ENCODE measurements around the gene CBX2.

CBX2 gene

DNA sequence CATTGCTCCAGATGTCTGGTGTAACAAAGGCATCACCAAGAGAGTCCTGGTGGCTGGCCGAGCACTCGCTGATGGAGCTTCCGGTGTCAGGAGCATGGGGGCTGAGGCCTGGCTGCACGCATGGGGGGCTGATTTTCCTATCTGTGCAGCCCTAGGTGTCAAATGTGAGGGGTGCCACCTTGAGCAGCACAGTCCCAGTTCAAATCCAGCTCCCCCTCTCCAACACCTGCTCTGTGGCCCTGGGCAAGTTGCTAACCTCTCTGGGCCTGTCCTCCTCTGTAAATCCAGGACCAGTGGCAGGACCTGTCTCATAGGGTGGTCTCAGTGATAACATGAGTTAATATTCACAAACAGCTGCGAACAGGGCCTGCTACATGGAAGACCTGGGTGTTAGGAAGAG lies 34.3 kb upstream of the CBX2 start:
- peaks cover 19% of the 10 kb centered on the region for H3K4me1 ChIP-seq (ENCODE audit: control insufficient read depth, insufficient read depth, low read length)
- H3K4me3 ChIP-seq (ENCODE audit: low read length in 2 of 2): no peak overlapping the region
- H3K27ac ChIP-seq (ENCODE audit: low read length): no peak overlapping the region
- H3K27me3 ChIP-seq (ENCODE audit: control insufficient read depth in 1 of 2, insufficient read depth in 2 of 2, low read length in 2 of 2): peaks cover 47 to 55% of the 10 kb centered on the region in 2 donors
- H3K9ac ChIP-seq (ENCODE audit: low read length in 2 of 2): no peak overlapping the region
- H3K9me3 ChIP-seq (ENCODE audit: control insufficient read depth in 2 of 2, low read length in 2 of 2): no peaks in the 10 kb centered on the region
- no peaks in the 10 kb centered on the region for H3K36me3 ChIP-seq (ENCODE audit: control insufficient read depth in 2 of 2, insufficient read depth in 2 of 2, low read length in 2 of 2)

DNA sequence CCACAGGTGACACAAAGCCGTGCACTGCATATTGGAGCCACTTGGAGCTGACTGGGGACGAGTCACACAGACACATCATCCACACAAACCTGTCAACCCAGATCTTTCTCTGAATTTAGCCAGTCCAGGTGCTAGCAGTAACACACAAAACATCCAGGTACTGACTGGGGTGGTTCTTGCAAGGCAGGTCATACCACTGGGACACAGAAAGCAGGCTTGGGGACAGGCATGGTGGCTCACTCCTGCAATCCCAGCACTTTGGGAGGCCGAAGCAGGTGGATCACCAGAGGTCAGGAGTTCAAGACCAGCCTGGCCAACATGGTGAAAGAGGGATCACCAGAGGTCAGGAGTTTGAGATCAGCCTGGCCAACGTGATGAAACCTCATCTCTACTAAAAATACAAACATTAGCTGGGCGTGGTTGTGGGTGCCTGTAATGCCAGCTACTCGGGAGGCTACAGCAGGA lies 32.3 kb upstream of the CBX2 start:
- H3K9me3 ChIP-seq (ENCODE audit: control insufficient read depth in 2 of 2, low read length in 2 of 2): no peaks in the 10 kb centered on the region
- no peaks in the 10 kb centered on the region for H3K36me3 ChIP-seq (ENCODE audit: control insufficient read depth in 2 of 2, insufficient read depth in 2 of 2, low read length in 2 of 2)
- peaks cover 19% of the 10 kb centered on the region for H3K4me1 ChIP-seq (ENCODE audit: control insufficient read depth, insufficient read depth, low read length)
- H3K27ac ChIP-seq (ENCODE audit: low read length): no peak overlapping the region
- peaks cover 36 to 52% of the 10 kb centered on the region in 2 donors for H3K27me3 ChIP-seq (ENCODE audit: control insufficient read depth in 1 of 2, insufficient read depth in 2 of 2, low read length in 2 of 2)
- no peak overlapping the region for H3K4me3 ChIP-seq (ENCODE audit: low read length in 2 of 2)
- H3K9ac ChIP-seq (ENCODE audit: low read length in 2 of 2): no peak overlapping the region

DNA sequence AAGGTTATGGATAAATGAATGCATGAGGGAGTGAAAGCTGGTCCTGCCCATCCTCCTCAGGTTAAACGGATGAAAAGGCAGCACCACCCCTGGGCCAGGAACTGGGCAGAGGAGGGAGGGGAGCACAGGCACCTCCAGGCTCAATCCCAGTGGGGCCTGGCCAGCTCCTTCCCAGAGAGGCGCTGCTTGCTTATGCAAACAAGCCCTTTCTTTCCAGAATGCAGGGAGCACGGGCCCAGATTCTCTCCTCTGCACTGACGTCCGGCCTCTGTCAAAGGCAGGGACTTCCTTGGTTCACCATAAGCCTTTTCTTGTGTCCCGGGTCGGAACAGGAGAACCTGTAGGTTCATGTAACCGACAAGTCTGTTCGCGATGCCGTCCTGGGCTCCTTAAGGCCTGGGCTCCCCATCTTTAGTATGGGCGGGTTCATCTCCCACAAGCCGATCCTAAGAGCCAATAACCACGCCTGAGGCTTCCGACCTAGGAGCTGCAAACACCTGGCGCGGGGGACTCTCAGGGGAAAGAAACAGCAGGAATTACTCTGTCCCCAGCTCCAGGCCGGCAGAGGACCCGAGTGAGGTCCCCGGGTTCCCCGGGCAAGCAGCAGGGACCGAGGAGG lies 30.9 kb upstream of the CBX2 start:
- Histone ChIP-seq H3K27ac (ENCODE audit: low read length) (no peak overlapping the region), H3K4me1 (ENCODE audit: control insufficient read depth, insufficient read depth, low read length) (peaks cover 14% of the 10 kb centered on the region), H3K9me3 (ENCODE audit: control insufficient read depth in 2 of 2, low read length in 2 of 2) (no peaks in the 10 kb centered on the region), H3K27me3 (ENCODE audit: control insufficient read depth in 1 of 2, insufficient read depth in 2 of 2, low read length in 2 of 2) (peaks cover 39 to 57% of the 10 kb centered on the region in 2 donors), H3K4me3 (ENCODE audit: low read length in 2 of 2) (no peak overlapping the region), H3K36me3 (ENCODE audit: control insufficient read depth in 2 of 2, insufficient read depth in 2 of 2, low read length in 2 of 2) (no peaks in the 10 kb centered on the region), H3K9ac (ENCODE audit: low read length in 2 of 2) (no peak overlapping the region)

DNA sequence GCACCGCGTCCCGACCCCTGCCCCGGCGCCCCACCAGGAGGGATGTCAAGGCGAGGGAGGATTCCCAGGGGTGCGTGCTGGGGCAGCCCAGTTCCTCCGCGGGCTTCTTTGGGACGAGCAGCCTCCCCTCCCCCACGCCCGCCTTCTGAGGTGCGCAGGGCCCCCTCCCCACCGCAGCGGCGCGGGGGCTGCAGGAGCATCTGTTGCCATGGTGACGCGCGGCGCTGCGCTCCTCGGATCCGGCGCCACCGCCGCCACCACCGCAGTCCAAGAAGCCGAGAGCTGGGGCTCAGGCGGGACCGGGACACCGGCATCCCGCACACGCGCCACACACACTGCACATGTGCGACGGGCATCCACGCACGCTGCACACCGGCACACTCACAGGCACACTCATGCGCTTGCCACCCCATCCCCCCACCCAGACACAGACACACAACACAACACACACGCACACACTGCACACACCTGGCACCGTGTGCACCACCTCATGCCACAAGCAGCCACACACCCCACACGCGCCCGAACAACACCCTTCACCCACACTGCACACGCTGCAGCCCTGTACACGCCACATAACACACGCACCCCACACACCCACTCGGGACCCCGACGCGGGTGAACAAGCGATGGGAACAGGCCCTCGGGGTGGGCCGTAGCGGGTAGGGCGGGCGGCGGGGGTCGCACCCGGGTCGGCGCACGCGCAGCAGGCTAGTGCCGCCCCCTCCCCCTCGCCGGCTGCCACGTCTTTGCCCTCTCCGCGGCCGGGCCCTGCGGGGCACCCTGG lies 30.2 kb upstream of the CBX2 start:
- no peak overlapping the region for H3K27ac ChIP-seq (ENCODE audit: low read length)
- H3K36me3 ChIP-seq (ENCODE audit: control insufficient read depth in 2 of 2, insufficient read depth in 2 of 2, low read length in 2 of 2): no peaks in the 10 kb centered on the region
- H3K9ac ChIP-seq (ENCODE audit: low read length in 2 of 2): no peak overlapping the region
- H3K4me3 ChIP-seq (ENCODE audit: low read length in 2 of 2): no peak overlapping the region
- H3K27me3 ChIP-seq (ENCODE audit: control insufficient read depth in 1 of 2, insufficient read depth in 2 of 2, low read length in 2 of 2): peaks cover 37 to 56% of the 10 kb centered on the region in 2 donors
- H3K4me1 ChIP-seq (ENCODE audit: control insufficient read depth, insufficient read depth, low read length): peaks cover 11% of the 10 kb centered on the region
- no peaks in the 10 kb centered on the region for H3K9me3 ChIP-seq (ENCODE audit: control insufficient read depth in 2 of 2, low read length in 2 of 2)

DNA sequence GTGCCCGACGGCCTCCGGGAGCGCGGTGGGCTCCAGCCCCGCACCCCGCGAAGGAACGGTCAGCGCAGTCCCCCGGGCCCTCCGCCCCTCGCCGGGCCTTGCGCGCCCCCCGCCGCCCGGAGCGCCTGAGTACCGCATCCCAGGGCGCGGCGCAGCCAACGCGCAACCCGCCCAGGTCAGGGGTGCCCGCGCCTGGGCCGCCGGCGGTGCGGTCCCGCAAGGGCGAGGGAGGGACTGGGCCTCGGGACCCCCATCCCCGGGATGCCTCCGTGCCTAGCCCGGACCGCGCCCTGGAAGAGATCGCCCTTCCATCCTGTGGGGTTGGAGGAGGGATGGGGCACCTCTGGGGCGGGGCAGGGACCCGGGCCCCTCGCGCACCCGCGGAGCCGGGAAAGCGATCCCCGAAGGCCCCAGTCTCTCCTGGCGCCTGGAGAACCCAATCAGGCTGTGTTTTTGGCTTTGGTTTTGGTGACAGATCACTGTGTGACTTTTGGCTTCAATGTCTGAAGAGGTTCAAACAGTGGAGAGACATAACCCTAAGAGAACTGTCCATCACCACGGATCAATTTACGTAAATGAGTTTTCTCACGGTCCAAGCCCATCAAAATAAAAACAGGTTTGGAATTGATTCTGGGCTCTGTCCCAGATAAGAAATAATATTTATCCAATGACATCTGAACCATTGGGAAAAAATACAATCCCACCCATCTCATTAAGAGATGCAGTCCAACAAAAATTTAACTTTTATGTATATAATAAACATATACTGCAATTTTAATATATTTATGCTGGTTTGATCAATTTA lies 29.5 kb upstream of the CBX2 start:
- Histone ChIP-seq H3K9me3 (ENCODE audit: control insufficient read depth in 2 of 2, low read length in 2 of 2) (no peaks in the 10 kb centered on the region), H3K4me1 (ENCODE audit: control insufficient read depth, insufficient read depth, low read length) (peaks cover 11% of the 10 kb centered on the region), H3K9ac (ENCODE audit: low read length in 2 of 2) (no peak overlapping the region), H3K27me3 (ENCODE audit: control insufficient read depth in 1 of 2, insufficient read depth in 2 of 2, low read length in 2 of 2) (peaks cover 37 to 55% of the 10 kb centered on the region in 2 donors), H3K4me3 (ENCODE audit: low read length in 2 of 2) (no peak overlapping the region), H3K36me3 (ENCODE audit: control insufficient read depth in 2 of 2, insufficient read depth in 2 of 2, low read length in 2 of 2) (no peaks in the 10 kb centered on the region), H3K27ac (ENCODE audit: low read length) (no peak overlapping the region)

DNA sequence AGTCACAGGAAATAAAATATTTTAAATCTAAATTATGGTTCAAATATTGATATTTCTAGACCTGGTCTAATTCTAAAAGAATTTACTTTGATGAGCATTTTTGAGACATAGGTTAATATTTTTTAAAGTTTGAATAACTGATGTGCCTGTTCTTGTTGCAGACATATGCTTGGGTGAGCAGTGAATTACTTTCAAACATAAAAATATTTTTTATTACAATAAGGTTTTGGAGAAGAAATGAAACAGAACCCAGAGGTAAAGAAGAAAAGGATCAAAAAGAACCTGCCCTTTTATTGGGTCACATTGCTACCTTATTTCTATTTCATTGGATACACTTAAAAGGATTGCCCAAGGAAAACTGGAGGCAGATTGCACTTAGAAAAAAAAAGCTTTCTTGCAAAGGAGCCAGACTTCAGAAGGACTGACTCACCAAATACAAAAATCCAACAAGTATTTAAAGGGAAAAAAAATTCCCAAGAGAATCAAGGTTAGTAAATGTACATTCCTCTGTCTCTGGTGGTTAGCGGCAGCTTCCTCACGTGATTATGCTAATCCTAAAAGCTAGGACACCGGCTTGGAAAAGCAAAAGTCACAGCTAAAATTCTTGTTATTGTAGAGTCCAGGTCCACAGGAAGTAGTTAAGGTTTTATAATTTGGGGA lies 28.7 kb upstream of the CBX2 start:
- Histone ChIP-seq H3K9me3 (ENCODE audit: control insufficient read depth in 2 of 2, low read length in 2 of 2) (no peaks in the 10 kb centered on the region), H3K9ac (ENCODE audit: low read length in 2 of 2) (no peak overlapping the region), H3K4me1 (ENCODE audit: control insufficient read depth, insufficient read depth, low read length) (peaks cover 11% of the 10 kb centered on the region), H3K4me3 (ENCODE audit: low read length in 2 of 2) (no peak overlapping the region), H3K27me3 (ENCODE audit: control insufficient read depth in 1 of 2, insufficient read depth in 2 of 2, low read length in 2 of 2) (peaks cover 37 to 55% of the 10 kb centered on the region in 2 donors), H3K36me3 (ENCODE audit: control insufficient read depth in 2 of 2, insufficient read depth in 2 of 2, low read length in 2 of 2) (no peaks in the 10 kb centered on the region), H3K27ac (ENCODE audit: low read length) (no peak overlapping the region)

DNA sequence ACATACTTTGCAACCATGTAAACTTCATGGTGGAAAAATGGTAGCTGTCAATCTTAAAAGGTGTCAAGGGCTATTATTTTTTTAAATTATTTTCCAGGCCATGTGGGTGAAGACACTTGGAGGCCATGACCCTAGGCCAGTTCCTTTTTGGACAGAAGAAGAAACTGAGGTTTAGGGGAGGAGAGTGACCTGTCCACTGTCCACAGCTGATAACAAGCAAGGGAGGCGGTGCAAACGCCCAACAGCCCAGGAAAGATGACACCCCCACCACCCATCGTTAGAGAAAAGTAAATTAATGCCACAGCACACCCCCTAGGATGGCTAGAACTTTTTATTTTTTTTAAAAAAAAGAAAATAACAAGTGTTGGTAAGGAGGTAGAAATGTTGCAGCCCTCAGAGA lies 28.0 kb upstream of the CBX2 start:
- no peak overlapping the region for H3K4me3 ChIP-seq (ENCODE audit: low read length in 2 of 2)
- no peak overlapping the region for H3K27ac ChIP-seq (ENCODE audit: low read length)
- H3K27me3 ChIP-seq (ENCODE audit: control insufficient read depth in 1 of 2, insufficient read depth in 2 of 2, low read length in 2 of 2): peaks cover 41 to 54% of the 10 kb centered on the region in 2 donors
- H3K9me3 ChIP-seq (ENCODE audit: control insufficient read depth in 2 of 2, low read length in 2 of 2): no peaks in the 10 kb centered on the region
- H3K36me3 ChIP-seq (ENCODE audit: control insufficient read depth in 2 of 2, insufficient read depth in 2 of 2, low read length in 2 of 2): no peaks in the 10 kb centered on the region
- H3K4me1 ChIP-seq (ENCODE audit: control insufficient read depth, insufficient read depth, low read length): peaks cover 11% of the 10 kb centered on the region
- H3K9ac ChIP-seq (ENCODE audit: low read length in 2 of 2): no peak overlapping the region

DNA sequence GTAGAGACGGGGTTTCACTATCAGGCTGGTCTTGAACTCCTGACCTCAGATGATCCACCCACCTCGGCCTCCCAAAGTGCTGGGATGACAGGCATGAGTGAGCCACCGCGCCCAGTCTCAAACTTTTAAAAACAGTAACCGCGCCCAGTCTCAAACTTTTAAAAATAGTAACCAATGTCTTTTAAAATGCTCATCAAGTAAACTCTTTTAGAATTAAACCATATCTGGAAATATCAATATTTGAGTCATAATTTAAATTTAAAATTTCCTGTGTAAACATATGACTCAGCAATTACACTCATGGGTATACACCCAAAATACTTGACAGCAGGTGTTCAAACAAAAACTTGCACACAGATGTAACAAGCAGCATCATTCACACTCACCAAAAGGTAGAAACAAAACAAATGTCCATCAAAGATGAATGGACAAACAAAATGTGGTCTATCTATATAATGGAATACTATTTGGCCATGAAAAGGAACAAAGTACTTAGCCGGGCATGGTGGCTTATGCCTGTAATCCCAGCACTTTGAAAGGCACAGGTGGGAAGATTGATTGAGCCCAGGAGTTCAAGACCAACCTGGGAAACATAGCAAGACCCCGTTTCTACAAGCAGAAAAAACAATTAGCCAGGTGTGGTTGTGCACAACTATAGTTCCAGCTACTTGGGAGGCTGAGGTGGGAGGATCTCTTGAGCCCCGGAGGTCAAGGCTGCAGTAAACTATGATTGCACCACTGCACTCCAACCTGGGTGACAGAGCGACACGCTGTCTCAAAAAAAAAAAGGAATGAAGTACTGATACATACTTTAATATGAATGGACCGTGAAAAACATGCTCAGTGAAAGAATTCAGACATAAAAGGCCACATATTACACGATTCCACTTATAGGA lies 27.1 kb upstream of the CBX2 start:
- H3K9me3 ChIP-seq (ENCODE audit: control insufficient read depth in 2 of 2, low read length in 2 of 2): no peaks in the 10 kb centered on the region
- peaks cover 39 to 51% of the 10 kb centered on the region in 2 donors for H3K27me3 ChIP-seq (ENCODE audit: control insufficient read depth in 1 of 2, insufficient read depth in 2 of 2, low read length in 2 of 2)
- no peaks in the 10 kb centered on the region for H3K36me3 ChIP-seq (ENCODE audit: control insufficient read depth in 2 of 2, insufficient read depth in 2 of 2, low read length in 2 of 2)
- H3K9ac ChIP-seq (ENCODE audit: low read length in 2 of 2): no peak overlapping the region
- H3K4me3 ChIP-seq (ENCODE audit: low read length in 2 of 2): no peak overlapping the region
- no peak overlapping the region for H3K27ac ChIP-seq (ENCODE audit: low read length)
- peaks cover 11% of the 10 kb centered on the region for H3K4me1 ChIP-seq (ENCODE audit: control insufficient read depth, insufficient read depth, low read length)

DNA sequence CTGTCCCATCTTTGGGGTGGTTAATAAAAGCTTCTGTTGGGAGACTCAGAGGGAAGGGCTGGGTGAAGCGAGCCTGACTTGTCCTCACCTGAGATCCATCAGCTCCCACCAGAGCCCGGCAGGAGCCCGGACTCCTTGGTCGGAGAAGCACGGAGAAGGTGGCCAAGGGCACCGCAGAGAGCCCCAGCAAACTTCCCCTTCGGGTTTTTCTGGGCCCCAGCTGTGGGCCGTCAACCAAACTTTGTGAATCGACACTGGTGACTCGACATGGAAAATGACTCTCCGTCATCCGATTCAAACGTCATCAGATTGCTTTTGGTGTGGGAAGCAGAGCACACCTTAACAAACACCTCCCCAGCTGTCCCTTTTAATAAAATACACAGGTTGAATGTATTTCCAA lies 25.8 kb upstream of the CBX2 start:
- H3K27me3 ChIP-seq (ENCODE audit: control insufficient read depth in 1 of 2, insufficient read depth in 2 of 2, low read length in 2 of 2): peaks cover 30 to 43% of the 10 kb centered on the region in 2 donors
- H3K4me1 ChIP-seq (ENCODE audit: control insufficient read depth, insufficient read depth, low read length): peaks cover 11% of the 10 kb centered on the region
- H3K9ac ChIP-seq (ENCODE audit: low read length in 2 of 2): no peak overlapping the region
- H3K27ac ChIP-seq (ENCODE audit: low read length): no peak overlapping the region
- H3K36me3 ChIP-seq (ENCODE audit: control insufficient read depth in 2 of 2, insufficient read depth in 2 of 2, low read length in 2 of 2): no peaks in the 10 kb centered on the region
- H3K9me3 ChIP-seq (ENCODE audit: control insufficient read depth in 2 of 2, low read length in 2 of 2): no peaks in the 10 kb centered on the region
- no peak overlapping the region for H3K4me3 ChIP-seq (ENCODE audit: low read length in 2 of 2)

All from stomach smooth muscle (tissue), 2 donors.